HG03565 (cell line): Measurements from ENCODE around the gene SNRPB.
"Not testable (repeated sequence)": the region's sequence is repeated elsewhere in the genome, so short reads cannot be mapped to it uniquely, and the experiment has no call there.

ENCODE experiments used
- ATAC-seq: cut with Tn5 transposase; IDR thresholded peaks from one replicate; pipeline ENCODE4 v1.9.1; 2021; ENCODE audit warnings: mild to moderate bottlenecking, moderate library complexity; ENCODE audit not compliant: unreplicated experiment

SNRPB gene

GRCh38 chr20:2470423-2471193, at the start of gene SNRPB:
SNRPB (minus strand) TSS chr20:2470789; CDS start chr20:2470690, 99 bp downstream.
- ATAC-seq, result peak; percentile 96

- ATAC-seq, result no peak
Measured at GRCh38 chr20:2519115-2519809, 48.7 kb upstream of the SNRPB start.

GRCh38 chr20:2518558-2518957, 48.0 kb upstream of the SNRPB start:
- ATAC-seq, result no peak

- no peak for ATAC-seq
Measured at GRCh38 chr20:2518096-2518495, 47.5 kb upstream of the SNRPB start.

- no peak for ATAC-seq
Measured at GRCh38 chr20:2516399-2516798, 45.8 kb upstream of the SNRPB start.

GRCh38 chr20:2515203-2515602, 44.6 kb upstream of the SNRPB start:
- ATAC-seq, result no peak

- ATAC-seq, result no peak
Measured at GRCh38 chr20:2509794-2510193, 39.2 kb upstream of the SNRPB start.

GRCh38 chr20:2509468-2509781, 38.8 kb upstream of the SNRPB start:
- ATAC-seq, result no peak

- ATAC-seq, result peak; percentile 94
Measured at GRCh38 chr20:2508631-2509467, 38.3 kb upstream of the SNRPB start, which contains the start of gene ZNF343. ZNF343 (minus strand) TSS chr20:2508915; CDS start chr20:2493895, 15,020 bp downstream.

GRCh38 chr20:2507875-2508630, 37.5 kb upstream of the SNRPB start:
- ATAC-seq, result no peak

GRCh38 chr20:2507464-2507863, 36.9 kb upstream of the SNRPB start:
- no peak for ATAC-seq

GRCh38 chr20:2506426-2506825, 35.8 kb upstream of the SNRPB start:
- not testable (repeated sequence) for ATAC-seq

GRCh38 chr20:2504803-2505202, 34.2 kb upstream of the SNRPB start:
- ATAC-seq, result not testable (repeated sequence)

- not testable (repeated sequence) for ATAC-seq
Measured at GRCh38 chr20:2502808-2503384, 32.3 kb upstream of the SNRPB start.

- no peak for ATAC-seq
Measured at GRCh38 chr20:2485661-2486060, 15.1 kb upstream of the SNRPB start.

- ATAC-seq, result no peak
Measured at GRCh38 chr20:2485080-2485479, 14.5 kb upstream of the SNRPB start.

- no peak for ATAC-seq
Measured at GRCh38 chr20:2483504-2483903, 12.9 kb upstream of the SNRPB start.

GRCh38 chr20:2480381-2480780, 9.8 kb upstream of the SNRPB start:
- ATAC-seq, result no peak

- ATAC-seq, result no peak
Measured at GRCh38 chr20:2476742-2477615, 6.4 kb upstream of the SNRPB start.
